HepG2 (cell line): ENCODE data around the gene APBB1IP. TPM values are rescaled to one million over a fixed set of nuclear protein-coding genes. Genes with fewer than 3 reads are reported as not detected.

Experiments
- ATAC-seq: fragments of 200-7000 bp; cut with Tn5 transposase; 3 replicates; pipeline ENCODE4 v1.9.1; 2020; ENCODE audit warnings: mild to moderate bottlenecking, moderate library complexity
- BruUV-seq: library from RNA; stranded (reverse); fragments of 400-500 nt; replicated peaks from 2 replicates; lab custom pipeline; 2021; lab: Mats Ljungman, UMichigan
- CTCF ChIA-PET: fragments of 300-600 bp; formaldehyde crosslinking; extraction: SDS; loops from one replicate; lab custom pipeline; 2021; ENCODE audit warnings: low total read pairs, inconsistent platforms, low intra/inter-chr PET ratio; lab: Yijun Ruan, JAX
- POLR2A ChIA-PET: fragments of 350-600 bp; sonication (Branson Sonifier 250); formaldehyde crosslinking; loops from one replicate; lab custom pipeline; 2020; ENCODE audit warnings: antibody characterized with exemption, inconsistent platforms; lab: Yijun Ruan, JAX
- DNase-seq: peaks from one replicate; pipeline ENCODE4 v3.0.0-alpha.2; 2015; ENCODE audit warnings: low spot score
- FAIRE-seq: peaks from 3 replicates; lab custom pipeline; 2011; peaks lifted over from hg19 to GRCh38; lab: Jason Lieb, UNC
- H2AFZ ChIP-seq: one replicate; pipeline ENCODE4 v1.6.1; 2011; ENCODE audit warnings: low read length, inconsistent platforms
- H3K27ac ChIP-seq: fragments of 300-600 bp; 3 replicates; pipeline ENCODE4 v1.8.0; 2011; ENCODE audit warnings: mixed run types, mild to moderate bottlenecking, mixed read lengths, low read length, inconsistent platforms; ENCODE audit not compliant: insufficient read depth; ENCODE audit errors: extremely low read length
- H3K27me3 ChIP-seq, 2 experiments: fragments of 200-600 bp in 1 of 2; 2 replicates in 1 of 2; 3 replicates in 1 of 2; pipeline versions ENCODE4 v1.6.0 to v1.8.0; 2011; ENCODE audit warnings: low read length in 2 of 2, mild to moderate bottlenecking in 2 of 2, moderate library complexity in 2 of 2, inconsistent platforms in 1 of 2; ENCODE audit not compliant: insufficient read depth in 2 of 2, control insufficient read depth in 1 of 2
- H3K36me3 ChIP-seq, 2 experiments: fragments of 200-600 bp in 1 of 2; replicated peaks in 1 of 2; 2 replicates in 1 of 2; 3 replicates in 1 of 2; pipeline versions ENCODE4 v1.5.1 to v1.8.0; 2011; ENCODE audit warnings: low read length in 2 of 2, inconsistent platforms in 1 of 2; ENCODE audit not compliant: insufficient read depth in 2 of 2, control insufficient read depth in 1 of 2
- H3K4me1 ChIP-seq: 2 replicates; pipeline ENCODE4 v1.5.1; 2012; ENCODE audit warnings: low read length, inconsistent platforms; ENCODE audit not compliant: insufficient read depth
- H3K4me2 ChIP-seq: 2 replicates; pipeline ENCODE4 v1.6.0; 2011; ENCODE audit warnings: low read depth, low read length, inconsistent platforms
- H3K4me3 ChIP-seq, 3 experiments: fragments of 200-600 bp in 1 of 3; sonication (generic), shearing (Covaris generic) in 1 of 3; replicated peaks in 1 of 3; 2 replicates each; pipeline ENCODE4 v1.5.1; 2011 to 2016; ENCODE audit warnings: low read length in 3 of 3, inconsistent platforms in 2 of 3, low read depth in 2 of 3, mild to moderate bottlenecking in 2 of 3, control low read depth in 1 of 3, mixed read lengths in 1 of 3; ENCODE audit not compliant: insufficient read depth in 1 of 3
- H3K79me2 ChIP-seq: one replicate; pipeline ENCODE4 v1.6.1; 2011; ENCODE audit warnings: low read length, inconsistent platforms; ENCODE audit not compliant: insufficient read depth
- H3K9ac ChIP-seq: 2 replicates; pipeline ENCODE4 v1.6.0; 2011; ENCODE audit warnings: mild to moderate bottlenecking, low read depth, low read length, inconsistent platforms; ENCODE audit not compliant: insufficient read depth
- H3K9me3 ChIP-seq: 2 replicates; pipeline ENCODE4 v1.5.1; 2012; ENCODE audit warnings: mild to moderate bottlenecking, low read length
- H4K20me1 ChIP-seq: 2 replicates; pipeline ENCODE4 v1.6.0; 2011; ENCODE audit warnings: inconsistent platforms, mild to moderate bottlenecking, low read length, moderate library complexity; ENCODE audit not compliant: insufficient read depth
- ARID4A ChIP-seq: sonication (generic); formaldehyde crosslinking; IDR thresholded peaks from 2 replicates; pipeline ENCODE4 v1.5.0; 2020; ENCODE audit warnings: mild to moderate bottlenecking, missing genetic modification reagents, borderline replicate concordance
- CEBPB ChIP-seq: IDR thresholded peaks from 2 replicates; pipeline ENCODE4 v1.6.1; 2011; ENCODE audit warnings: low read depth, low read length, improper control_type of control experiment, borderline replicate concordance
- NCOA2 ChIP-seq: sonication (generic); formaldehyde crosslinking; IDR thresholded peaks from 2 replicates; pipeline ENCODE4 v1.8.0; 2022; ENCODE audit warnings: inconsistent platforms
- RFX1 ChIP-seq: fragments of 450-650 bp; IDR thresholded peaks from 2 replicates; pipeline ENCODE4 v1.6.1; 2017
- SETDB1 ChIP-seq: sonication (generic); formaldehyde crosslinking; IDR thresholded peaks from 2 replicates; pipeline ENCODE4 v1.5.1; 2020; ENCODE audit warnings: missing genetic modification reagents, mild to moderate bottlenecking, borderline replicate concordance
- THAP7 ChIP-seq: sonication (generic); formaldehyde crosslinking; IDR thresholded peaks from 2 replicates; pipeline ENCODE4 v1.8.1; 2023; ENCODE audit warnings: mild to moderate bottlenecking, missing genetic modification reagents
- ZNF766 ChIP-seq: sonication (generic); formaldehyde crosslinking; IDR thresholded peaks from 2 replicates; pipeline ENCODE4 v1.5.0; 2020; ENCODE audit warnings: missing genetic modification reagents, borderline replicate concordance
- WGBS: methylation state at CpG from one replicate; pipeline ENCODE4 v1.1.6; 2017; ENCODE audit warnings: low lambda C conversion rate; 5-methylcytosine and 5-hydroxymethylcytosine counted together
- in situ Hi-C: cut with HindIII; loops from 2 replicates; pipeline ENCODE4 v1.10.0; 2017; ENCODE audit warnings: low pct_unique_long_range_greater_than_20kb; ENCODE audit not compliant: extremely low pct_ligation_motif_present
- intact Hi-C: fragments of 100-400 bp; cut with micrococcal nuclease; formaldehyde crosslinking; loops from one replicate; pipeline ENCODE4 v1.10.0; 2022; ENCODE audit not compliant: unreplicated experiment
- polyA plus RNA-seq, 8 experiments: library from polyadenylated mRNA; depleted of rRNA in 3 of 8; stranded (reverse) in 7 of 8; unstranded in 1 of 8; fragments of >200 nt; fragmentation: Illumina TruSeq in 4 of 8; extraction: Trizol in 4 of 8; gene quantifications; 2 replicates each; pipeline versions ENCODE4 v1.2.1 to v1.2.3, GENCODE V29; 2011 to 2016; ENCODE audit warnings: low read depth in 4 of 8, missing spikeins in 1 of 8, mixed read lengths in 1 of 8; ENCODE audit not compliant: insufficient read depth in 1 of 8
- total RNA-seq, 5 experiments: library from RNA; depleted of rRNA; stranded (reverse); fragments of >200 nt; fragmentation: Illumina TruSeq; extraction: Trizol; gene quantifications; 2 replicates each; pipeline ENCODE4 v1.2.3, GENCODE V29; 2016; ENCODE audit warnings: low read depth in 1 of 5
- TF ChIP-seq, protein P1 (sequence below): sonication (generic); formaldehyde crosslinking; IDR thresholded peaks from 2 replicates; pipeline ENCODE4 v1.8.0; 2022; ENCODE audit warnings: mild to moderate bottlenecking, missing genetic modification reagents, moderate library complexity

APBB1IP gene
- total and polyA plus RNA-seq, 2 of the 13 experiments (the other 11 are each of a cell fraction or from before 2014, with no cell fraction given), result 0.08 TPM; not detected in 1

DNA sequence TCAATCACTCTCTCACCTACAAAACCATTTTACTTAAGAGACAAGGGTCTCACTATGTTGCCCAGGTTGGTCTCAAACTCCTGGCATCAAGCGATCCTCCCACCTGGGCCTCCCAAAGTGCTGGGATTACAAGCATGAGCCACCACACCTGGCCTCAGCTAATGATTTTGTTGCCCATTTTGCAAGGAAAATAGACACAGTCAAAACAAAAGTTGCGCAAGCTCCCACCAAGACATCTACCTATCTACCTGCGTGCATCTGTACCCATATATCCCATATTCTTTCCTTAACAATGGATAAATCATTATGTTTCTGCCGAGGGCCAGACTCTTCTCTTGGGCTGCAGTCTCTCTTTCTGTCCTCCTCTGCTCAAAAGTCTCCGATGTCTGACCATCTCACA is 67.3 kb downstream of the APBB1IP start:
- 23% methylated on average over 5 of the region's 5 CpGs for WGBS
- no peak overlapping the region for H3K4me3 ChIP-seq
- DNase-seq (no peak), FAIRE-seq (no peak), ATAC-seq (no peak)
- BruUV-seq, result no TSS peak
- H2AFZ ChIP-seq, result no peak overlapping the region
- no peaks in the 10 kb centered on the region for H4K20me1 ChIP-seq
- POLR2A ChIA-PET, result no interaction called here
- in situ Hi-C loops, result no loop called here
- peaks cover 0 to 8% of the 10 kb centered on the region in 2 experiments; a peak in 1 of 5 replicates for H3K27me3 ChIP-seq
- H3K27ac ChIP-seq, result no peak overlapping the region
- no peaks in the 10 kb centered on the region for H3K4me1 ChIP-seq
- CTCF ChIA-PET, result no interaction called here
- H3K9ac ChIP-seq, result no peak overlapping the region
- no peaks in the 10 kb centered on the region for H3K36me3 ChIP-seq
- H3K79me2 ChIP-seq, result no peaks in the 10 kb centered on the region
- TF ChIP-seq ZNF766 (CRISPR knock-in tag) (no peak), CEBPB (0 out of 2 replicates have a peak, but pooled peaks have one; percentile 28)
- intact Hi-C loops, result no loop called here
- no peaks in the 10 kb centered on the region for H3K9me3 ChIP-seq
- no peak overlapping the region for H3K4me2 ChIP-seq

GRCh38 chr10:26506736-26507135 is 68.6 kb downstream of the APBB1IP start:
- no peak for FAIRE-seq
- intact Hi-C loops, result no loop called here
- TF ChIP-seq SETDB1 (CRISPR knock-in tag) (no peak), RFX1 (no peak), THAP7 (CRISPR knock-in tag) (no peak), ARID4A (no peak), NCOA2 (CRISPR knock-in tag) (no peak)
- TF ChIP-seq, protein P1, sequence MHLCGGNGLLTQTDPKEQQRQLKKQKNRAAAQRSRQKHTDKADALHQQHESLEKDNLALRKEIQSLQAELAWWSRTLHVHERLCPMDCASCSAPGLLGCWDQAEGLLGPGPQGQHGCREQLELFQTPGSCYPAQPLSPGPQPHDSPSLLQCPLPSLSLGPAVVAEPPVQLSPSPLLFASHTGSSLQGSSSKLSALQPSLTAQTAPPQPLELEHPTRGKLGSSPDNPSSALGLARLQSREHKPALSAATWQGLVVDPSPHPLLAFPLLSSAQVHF, result no peak
- TF ChIP-seq, all 625 proteins: peak for 0
- POLR2A ChIA-PET, result no interaction called here
- H3K27me3 ChIP-seq, result peaks cover 0 to 8% of the 10 kb centered on the region in 2 experiments; a peak in 1 of 5 replicates
- H3K4me2 ChIP-seq, result no peak overlapping the region
- H2AFZ ChIP-seq, result no peak overlapping the region
- 0% methylated on average over 3 of the region's 3 CpGs for WGBS
- no peak for ATAC-seq
- no peak overlapping the region for H3K27ac ChIP-seq
- no peak overlapping the region for H3K9ac ChIP-seq
- H3K36me3 ChIP-seq, result no peaks in the 10 kb centered on the region
- no peak for DNase-seq
- no peaks in the 10 kb centered on the region for H3K4me1 ChIP-seq
- H3K4me3 ChIP-seq, result no peak overlapping the region
- no TSS peak for BruUV-seq
- no peaks in the 10 kb centered on the region for H3K9me3 ChIP-seq
- CTCF ChIA-PET, result no interaction called here
- H3K79me2 ChIP-seq, result no peaks in the 10 kb centered on the region
- no peaks in the 10 kb centered on the region for H4K20me1 ChIP-seq
- in situ Hi-C loops, result no loop called here
